Liver (tissue), 3 donors: ENCODE measurements around the gene PPM1B.

Source experiments
- EGR1 ChIP-seq, 2 donors: IDR thresholded peaks; 2 replicates each; pipeline ENCODE4 v1.6.1; 2016 to 2018; ENCODE audit warnings: antibody characterized with exemption in 2 of 2, low read depth in 2 of 2
- FOXA1 ChIP-seq: IDR thresholded peaks from 2 replicates; pipeline ENCODE4 v1.6.1; 2016; ENCODE audit warnings: antibody characterized with exemption
- GABPA ChIP-seq, 2 donors: IDR thresholded peaks in 1 of 2; conservative IDR thresholded peaks in 1 of 2; 2 replicates each; pipeline ENCODE4 v1.6.1; 2016; ENCODE audit warnings: antibody characterized with exemption in 2 of 2, mild to moderate bottlenecking in 1 of 2, moderate library complexity in 1 of 2
- JUND ChIP-seq, 2 donors: IDR thresholded peaks; 2 replicates each; pipeline ENCODE4 v1.6.1; 2016; ENCODE audit warnings: antibody characterized with exemption in 2 of 2
- MAX ChIP-seq: IDR thresholded peaks from 2 replicates; pipeline ENCODE4 v1.6.1; 2016; ENCODE audit warnings: antibody characterized with exemption
- RAD21 ChIP-seq, 2 donors: IDR thresholded peaks; 2 replicates each; pipeline ENCODE4 v1.6.1; 2016; ENCODE audit warnings: antibody characterized with exemption in 2 of 2, mild to moderate bottlenecking in 2 of 2
- RXRA ChIP-seq, 2 donors: IDR thresholded peaks; 2 replicates each; pipeline ENCODE4 v1.6.1; 2017 to 2018; ENCODE audit warnings: antibody characterized with exemption in 2 of 2, mild to moderate bottlenecking in 1 of 2
- SP1 ChIP-seq: IDR thresholded peaks from 2 replicates; pipeline ENCODE4 v1.6.1; 2018; ENCODE audit warnings: antibody characterized with exemption, mild to moderate bottlenecking
- TAF1 ChIP-seq: conservative IDR thresholded peaks from 2 replicates; pipeline ENCODE4 v1.6.1; 2016; ENCODE audit warnings: antibody characterized with exemption, mild to moderate bottlenecking
- YY1 ChIP-seq: IDR thresholded peaks from 2 replicates; pipeline ENCODE4 v1.6.1; 2016; ENCODE audit warnings: antibody characterized with exemption, mild to moderate bottlenecking
- TF ChIP-seq, protein P1 (sequence below): fragments of 150-350 bp; IDR thresholded peaks from 2 replicates; pipeline ENCODE4 v1.5.1; 2017; ENCODE audit warnings: improper control_type of control experiment, low read depth, low read length; ENCODE audit not compliant: missing input control
- TF ChIP-seq, protein P2 (sequence below): IDR thresholded peaks from 2 replicates; pipeline ENCODE4 v1.6.1; 2016; ENCODE audit warnings: antibody characterized with exemption, mild to moderate bottlenecking
- TF ChIP-seq, protein P3 (sequence below): IDR thresholded peaks from 2 replicates; pipeline ENCODE4 v1.6.1; 2016; ENCODE audit warnings: antibody characterized with exemption
- TF ChIP-seq, protein P4 (sequence below): IDR thresholded peaks from 2 replicates; pipeline ENCODE4 v1.6.1; 2016; ENCODE audit warnings: antibody characterized with exemption
- donor health status: healthy.
- donor health status: healthy.

DNA sequence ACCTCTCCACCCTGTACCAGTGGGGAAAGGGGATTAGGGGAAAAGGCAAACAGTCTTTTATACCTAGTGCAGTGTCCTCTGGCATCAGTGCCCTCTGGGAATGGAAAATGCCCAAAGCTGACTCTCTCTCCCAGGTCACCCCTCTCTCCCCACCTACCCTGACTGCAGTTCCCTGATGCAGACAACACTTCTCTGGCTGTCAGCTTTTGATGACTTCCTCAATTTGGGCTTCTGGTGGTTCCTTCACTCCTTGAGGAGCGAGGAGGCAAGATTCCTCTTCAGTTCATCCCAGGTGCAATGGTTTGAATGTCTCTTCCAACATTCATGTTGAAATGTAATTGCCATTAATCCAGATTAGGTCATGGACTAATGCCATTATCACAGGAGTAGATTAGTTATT, 19.7 kb upstream of the PPM1B start:
- TF ChIP-seq, protein P1, sequence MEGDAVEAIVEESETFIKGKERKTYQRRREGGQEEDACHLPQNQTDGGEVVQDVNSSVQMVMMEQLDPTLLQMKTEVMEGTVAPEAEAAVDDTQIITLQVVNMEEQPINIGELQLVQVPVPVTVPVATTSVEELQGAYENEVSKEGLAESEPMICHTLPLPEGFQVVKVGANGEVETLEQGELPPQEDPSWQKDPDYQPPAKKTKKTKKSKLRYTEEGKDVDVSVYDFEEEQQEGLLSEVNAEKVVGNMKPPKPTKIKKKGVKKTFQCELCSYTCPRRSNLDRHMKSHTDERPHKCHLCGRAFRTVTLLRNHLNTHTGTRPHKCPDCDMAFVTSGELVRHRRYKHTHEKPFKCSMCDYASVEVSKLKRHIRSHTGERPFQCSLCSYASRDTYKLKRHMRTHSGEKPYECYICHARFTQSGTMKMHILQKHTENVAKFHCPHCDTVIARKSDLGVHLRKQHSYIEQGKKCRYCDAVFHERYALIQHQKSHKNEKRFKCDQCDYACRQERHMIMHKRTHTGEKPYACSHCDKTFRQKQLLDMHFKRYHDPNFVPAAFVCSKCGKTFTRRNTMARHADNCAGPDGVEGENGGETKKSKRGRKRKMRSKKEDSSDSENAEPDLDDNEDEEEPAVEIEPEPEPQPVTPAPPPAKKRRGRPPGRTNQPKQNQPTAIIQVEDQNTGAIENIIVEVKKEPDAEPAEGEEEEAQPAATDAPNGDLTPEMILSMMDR = no peak
- no peak for TF ChIP-seq SP1
- no peak for TF ChIP-seq TAF1
- TF ChIP-seq YY1 = no peak
- TF ChIP-seq, protein P2, sequence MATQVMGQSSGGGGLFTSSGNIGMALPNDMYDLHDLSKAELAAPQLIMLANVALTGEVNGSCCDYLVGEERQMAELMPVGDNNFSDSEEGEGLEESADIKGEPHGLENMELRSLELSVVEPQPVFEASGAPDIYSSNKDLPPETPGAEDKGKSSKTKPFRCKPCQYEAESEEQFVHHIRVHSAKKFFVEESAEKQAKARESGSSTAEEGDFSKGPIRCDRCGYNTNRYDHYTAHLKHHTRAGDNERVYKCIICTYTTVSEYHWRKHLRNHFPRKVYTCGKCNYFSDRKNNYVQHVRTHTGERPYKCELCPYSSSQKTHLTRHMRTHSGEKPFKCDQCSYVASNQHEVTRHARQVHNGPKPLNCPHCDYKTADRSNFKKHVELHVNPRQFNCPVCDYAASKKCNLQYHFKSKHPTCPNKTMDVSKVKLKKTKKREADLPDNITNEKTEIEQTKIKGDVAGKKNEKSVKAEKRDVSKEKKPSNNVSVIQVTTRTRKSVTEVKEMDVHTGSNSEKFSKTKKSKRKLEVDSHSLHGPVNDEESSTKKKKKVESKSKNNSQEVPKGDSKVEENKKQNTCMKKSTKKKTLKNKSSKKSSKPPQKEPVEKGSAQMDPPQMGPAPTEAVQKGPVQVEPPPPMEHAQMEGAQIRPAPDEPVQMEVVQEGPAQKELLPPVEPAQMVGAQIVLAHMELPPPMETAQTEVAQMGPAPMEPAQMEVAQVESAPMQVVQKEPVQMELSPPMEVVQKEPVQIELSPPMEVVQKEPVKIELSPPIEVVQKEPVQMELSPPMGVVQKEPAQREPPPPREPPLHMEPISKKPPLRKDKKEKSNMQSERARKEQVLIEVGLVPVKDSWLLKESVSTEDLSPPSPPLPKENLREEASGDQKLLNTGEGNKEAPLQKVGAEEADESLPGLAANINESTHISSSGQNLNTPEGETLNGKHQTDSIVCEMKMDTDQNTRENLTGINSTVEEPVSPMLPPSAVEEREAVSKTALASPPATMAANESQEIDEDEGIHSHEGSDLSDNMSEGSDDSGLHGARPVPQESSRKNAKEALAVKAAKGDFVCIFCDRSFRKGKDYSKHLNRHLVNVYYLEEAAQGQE = no peak
- no peak for TF ChIP-seq RAD21 (IDR thresholded peaks at IDR 0.05)
- no peak for TF ChIP-seq EGR1 (IDR thresholded peaks at IDR 0.05; ENCODE audit: low read depth in 2 of 2)
- TF ChIP-seq, protein P3, sequence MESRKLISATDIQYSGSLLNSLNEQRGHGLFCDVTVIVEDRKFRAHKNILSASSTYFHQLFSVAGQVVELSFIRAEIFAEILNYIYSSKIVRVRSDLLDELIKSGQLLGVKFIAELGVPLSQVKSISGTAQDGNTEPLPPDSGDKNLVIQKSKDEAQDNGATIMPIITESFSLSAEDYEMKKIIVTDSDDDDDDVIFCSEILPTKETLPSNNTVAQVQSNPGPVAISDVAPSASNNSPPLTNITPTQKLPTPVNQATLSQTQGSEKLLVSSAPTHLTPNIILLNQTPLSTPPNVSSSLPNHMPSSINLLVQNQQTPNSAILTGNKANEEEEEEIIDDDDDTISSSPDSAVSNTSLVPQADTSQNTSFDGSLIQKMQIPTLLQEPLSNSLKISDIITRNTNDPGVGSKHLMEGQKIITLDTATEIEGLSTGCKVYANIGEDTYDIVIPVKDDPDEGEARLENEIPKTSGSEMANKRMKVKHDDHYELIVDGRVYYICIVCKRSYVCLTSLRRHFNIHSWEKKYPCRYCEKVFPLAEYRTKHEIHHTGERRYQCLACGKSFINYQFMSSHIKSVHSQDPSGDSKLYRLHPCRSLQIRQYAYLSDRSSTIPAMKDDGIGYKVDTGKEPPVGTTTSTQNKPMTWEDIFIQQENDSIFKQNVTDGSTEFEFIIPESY = no peak
- no peak for TF ChIP-seq JUND (IDR thresholded peaks at IDR 0.05)
- TF ChIP-seq RXRA (IDR thresholded peaks at IDR 0.05) = no peak
- TF ChIP-seq, protein P4, sequence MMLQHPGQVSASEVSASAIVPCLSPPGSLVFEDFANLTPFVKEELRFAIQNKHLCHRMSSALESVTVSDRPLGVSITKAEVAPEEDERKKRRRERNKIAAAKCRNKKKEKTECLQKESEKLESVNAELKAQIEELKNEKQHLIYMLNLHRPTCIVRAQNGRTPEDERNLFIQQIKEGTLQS = no peak
- TF ChIP-seq GABPA (IDR thresholded peaks at IDR 0.05 in 1 of 2, conservative IDR thresholded peaks at IDR 0.05 in 1 of 2) = no peak
- no peak for TF ChIP-seq MAX
- TF ChIP-seq FOXA1 = no peak
